SK-N-SH (cell line): ENCODE measurements around the gene RNF126.

Experiments
- CHD2 ChIP-seq: fragments of 150-350 bp; IDR thresholded peaks from 2 replicates; pipeline ENCODE4 v1.6.1; 2018; ENCODE audit warnings: low read length; ENCODE audit not compliant: partially characterized antibody
- GATA2 ChIP-seq: sonication (generic); formaldehyde crosslinking; IDR thresholded peaks from 2 replicates; pipeline ENCODE4 v1.5.0; 2020; ENCODE audit warnings: mild to moderate bottlenecking, missing genetic modification reagents
- POLR2AphosphoS5 ChIP-seq: IDR thresholded peaks from 2 replicates; pipeline ENCODE4 v1.6.1; 2012; ENCODE audit warnings: low read depth, low read length
- TF ChIP-seq, protein P1 (sequence below): fragments of 150-350 bp; IDR thresholded peaks from 2 replicates; pipeline ENCODE4 v1.6.1; 2017; ENCODE audit warnings: antibody characterized with exemption, low read length, low read depth, borderline replicate concordance
- TF ChIP-seq, protein P2 (sequence below): fragments of 200-600 bp; sonication (generic); IDR thresholded peaks from 2 replicates; pipeline ENCODE4 v1.6.1; 2017; ENCODE audit warnings: antibody characterized with exemption, mild to moderate bottlenecking, moderate library complexity

DNA sequence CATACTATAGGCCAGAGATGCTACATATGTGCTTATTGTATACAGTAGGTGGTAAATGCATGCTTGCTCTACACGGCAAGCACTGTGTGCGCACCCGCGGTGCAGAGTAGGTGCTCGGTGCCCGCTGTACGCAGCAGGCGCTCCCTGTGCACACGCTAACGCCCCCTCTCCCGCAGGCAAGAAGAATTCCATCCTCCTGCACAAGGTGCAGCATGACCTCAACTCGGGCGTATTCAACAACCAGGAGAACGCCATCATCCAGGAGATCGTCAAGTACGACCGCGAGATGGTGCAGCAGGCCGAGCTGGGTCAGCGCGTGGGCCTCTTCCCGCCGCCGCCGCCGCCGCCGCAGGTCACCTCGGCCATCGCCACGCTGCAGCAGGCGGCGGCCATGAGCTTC lies 47.4 kb downstream of the RNF126 start:
- TF ChIP-seq, protein P1, sequence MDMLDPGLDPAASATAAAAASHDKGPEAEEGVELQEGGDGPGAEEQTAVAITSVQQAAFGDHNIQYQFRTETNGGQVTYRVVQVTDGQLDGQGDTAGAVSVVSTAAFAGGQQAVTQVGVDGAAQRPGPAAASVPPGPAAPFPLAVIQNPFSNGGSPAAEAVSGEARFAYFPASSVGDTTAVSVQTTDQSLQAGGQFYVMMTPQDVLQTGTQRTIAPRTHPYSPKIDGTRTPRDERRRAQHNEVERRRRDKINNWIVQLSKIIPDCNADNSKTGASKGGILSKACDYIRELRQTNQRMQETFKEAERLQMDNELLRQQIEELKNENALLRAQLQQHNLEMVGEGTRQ: no peak
- TF ChIP-seq, protein P2, sequence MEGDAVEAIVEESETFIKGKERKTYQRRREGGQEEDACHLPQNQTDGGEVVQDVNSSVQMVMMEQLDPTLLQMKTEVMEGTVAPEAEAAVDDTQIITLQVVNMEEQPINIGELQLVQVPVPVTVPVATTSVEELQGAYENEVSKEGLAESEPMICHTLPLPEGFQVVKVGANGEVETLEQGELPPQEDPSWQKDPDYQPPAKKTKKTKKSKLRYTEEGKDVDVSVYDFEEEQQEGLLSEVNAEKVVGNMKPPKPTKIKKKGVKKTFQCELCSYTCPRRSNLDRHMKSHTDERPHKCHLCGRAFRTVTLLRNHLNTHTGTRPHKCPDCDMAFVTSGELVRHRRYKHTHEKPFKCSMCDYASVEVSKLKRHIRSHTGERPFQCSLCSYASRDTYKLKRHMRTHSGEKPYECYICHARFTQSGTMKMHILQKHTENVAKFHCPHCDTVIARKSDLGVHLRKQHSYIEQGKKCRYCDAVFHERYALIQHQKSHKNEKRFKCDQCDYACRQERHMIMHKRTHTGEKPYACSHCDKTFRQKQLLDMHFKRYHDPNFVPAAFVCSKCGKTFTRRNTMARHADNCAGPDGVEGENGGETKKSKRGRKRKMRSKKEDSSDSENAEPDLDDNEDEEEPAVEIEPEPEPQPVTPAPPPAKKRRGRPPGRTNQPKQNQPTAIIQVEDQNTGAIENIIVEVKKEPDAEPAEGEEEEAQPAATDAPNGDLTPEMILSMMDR: no peak
- TF ChIP-seq CHD2 (no peak), GATA2 (CRISPR knock-in tag) (no peak), POLR2AphosphoS5 (no peak)
